Measurements from ENCODE around the gene CASK. TPM values are rescaled to one million over a fixed set of nuclear protein-coding genes. Genes with fewer than 3 reads are reported as not detected.
A peak's percentile ranks its signal among the peaks of the same experiment; 100 is the strongest.

The CASK gene
- total RNA-seq, 1 experiment from 2014 or later, result 14.1 TPM

GRCh38 chrX:41471786-41472185, 451.6 kb downstream of the CASK start:
- no peak for DNase-seq (ENCODE audit: low read depth)

GRCh38 chrX:41470706-41471105, 452.6 kb downstream of the CASK start:
- DNase-seq (ENCODE audit: low read depth), result no peak

GRCh38 chrX:41468647-41469323, 454.6 kb downstream of the CASK start:
- peak; percentile 24 for DNase-seq (ENCODE audit: low read depth)

Other genes starting within 250 kb of the CASK start
- not detected in 2 replicates for gene GPR34, start 234.6 kb downstream of the CASK start, total RNA-seq (2014; rRNA removed; shearing (Covaris generic))
- not detected in 2 replicates for gene GPR82, start 199.4 kb downstream of the CASK start, total RNA-seq (2014; rRNA removed; shearing (Covaris generic))